ENCODE data around the gene SPRR5.

DNA sequence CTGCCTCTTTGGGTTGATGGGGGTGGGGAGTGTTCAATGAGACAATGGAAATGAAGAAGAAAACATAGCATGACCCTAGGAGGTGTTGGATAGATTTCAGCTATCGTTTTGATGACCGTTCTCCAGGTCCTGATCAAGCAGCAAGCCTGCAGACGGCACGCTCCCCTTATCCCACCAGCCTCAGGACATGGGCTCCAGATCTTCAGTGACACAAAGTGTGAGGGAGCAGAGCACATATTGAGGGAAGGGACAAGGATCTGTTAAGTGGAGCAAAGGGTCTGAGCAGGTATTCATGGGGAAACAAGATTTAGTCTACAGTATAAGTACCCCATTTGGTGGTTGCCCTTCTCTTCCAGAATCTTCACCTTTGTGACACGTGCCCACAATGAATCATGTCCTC is 4.7 kb downstream of the SPRR5 start:
- TF ChIP-seq, protein P1, sequence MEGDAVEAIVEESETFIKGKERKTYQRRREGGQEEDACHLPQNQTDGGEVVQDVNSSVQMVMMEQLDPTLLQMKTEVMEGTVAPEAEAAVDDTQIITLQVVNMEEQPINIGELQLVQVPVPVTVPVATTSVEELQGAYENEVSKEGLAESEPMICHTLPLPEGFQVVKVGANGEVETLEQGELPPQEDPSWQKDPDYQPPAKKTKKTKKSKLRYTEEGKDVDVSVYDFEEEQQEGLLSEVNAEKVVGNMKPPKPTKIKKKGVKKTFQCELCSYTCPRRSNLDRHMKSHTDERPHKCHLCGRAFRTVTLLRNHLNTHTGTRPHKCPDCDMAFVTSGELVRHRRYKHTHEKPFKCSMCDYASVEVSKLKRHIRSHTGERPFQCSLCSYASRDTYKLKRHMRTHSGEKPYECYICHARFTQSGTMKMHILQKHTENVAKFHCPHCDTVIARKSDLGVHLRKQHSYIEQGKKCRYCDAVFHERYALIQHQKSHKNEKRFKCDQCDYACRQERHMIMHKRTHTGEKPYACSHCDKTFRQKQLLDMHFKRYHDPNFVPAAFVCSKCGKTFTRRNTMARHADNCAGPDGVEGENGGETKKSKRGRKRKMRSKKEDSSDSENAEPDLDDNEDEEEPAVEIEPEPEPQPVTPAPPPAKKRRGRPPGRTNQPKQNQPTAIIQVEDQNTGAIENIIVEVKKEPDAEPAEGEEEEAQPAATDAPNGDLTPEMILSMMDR (conservative IDR thresholded peaks at IDR 0.05 in 1 of 2, IDR thresholded peaks at IDR 0.05 in 1 of 2; ENCODE audit: low read depth in 1 of 2, low read length in 2 of 2), result no peak
- TF ChIP-seq EZH2 (IDR thresholded peaks at IDR 0.05; ENCODE audit: low read length, missing control alignments), result no peak

Data from fibroblast of lung (primary cell).